Smooth muscle cell (in vitro differentiated cells): ENCODE results near the gene IL23R. TPM values are rescaled to one million over a fixed set of nuclear protein-coding genes. Genes with fewer than 3 reads are reported as not detected.

Source experiments
- DNase-seq: peaks from one replicate; lab custom pipeline; 2025; ENCODE audit not compliant: unreplicated experiment; lab: John Stamatoyannopoulos, UW
- H2AFZ ChIP-seq: fragments of 200-600 bp; sonication (generic); 2 replicates; pipeline ENCODE4 v1.6.0; 2016; ENCODE audit warnings: antibody characterized with exemption, low read depth, mild to moderate bottlenecking
- H3F3A ChIP-seq: fragments of 200-600 bp; sonication (generic); 2 replicates; pipeline ENCODE4 v1.6.0; 2017; ENCODE audit warnings: antibody characterized with exemption, low read depth
- H3K27ac ChIP-seq: fragments of 200-600 bp; sonication (generic); 2 replicates; pipeline ENCODE4 v1.5.1; 2016; ENCODE audit warnings: low read depth, mild to moderate bottlenecking
- H3K27me3 ChIP-seq: fragments of 200-600 bp; sonication (generic); 2 replicates; pipeline ENCODE4 v1.6.1; 2016; ENCODE audit warnings: low read depth, mild to moderate bottlenecking
- H3K36me3 ChIP-seq: fragments of 200-600 bp; sonication (generic); 2 replicates; pipeline ENCODE4 v1.5.1; 2016; ENCODE audit warnings: low read depth
- H3K4me1 ChIP-seq: fragments of 200-600 bp; sonication (generic); 2 replicates; pipeline ENCODE4 v1.5.1; 2016; ENCODE audit warnings: low read depth
- H3K4me2 ChIP-seq: fragments of 200-600 bp; sonication (generic); 2 replicates; pipeline ENCODE4 v1.6.0; 2016; ENCODE audit warnings: mild to moderate bottlenecking
- H3K4me3 ChIP-seq: fragments of 200-600 bp; sonication (generic); 2 replicates; pipeline ENCODE4 v1.5.1; 2016; ENCODE audit warnings: mild to moderate bottlenecking
- H3K79me2 ChIP-seq: fragments of 200-600 bp; sonication (generic); 2 replicates; pipeline ENCODE4 v1.6.0; 2016; ENCODE audit warnings: low read depth, mild to moderate bottlenecking
- H3K9ac ChIP-seq: fragments of 200-600 bp; sonication (generic); 2 replicates; pipeline ENCODE4 v1.6.0; 2016; ENCODE audit warnings: low read depth
- H3K9me3 ChIP-seq: fragments of 200-600 bp; sonication (generic); replicated peaks from 2 replicates; pipeline ENCODE4 v1.5.1; 2016; ENCODE audit warnings: low read depth
- H4K20me1 ChIP-seq: fragments of 200-600 bp; sonication (generic); 2 replicates; pipeline ENCODE4 v1.6.0; 2016; ENCODE audit warnings: low read depth
- WGBS: methylation state at CpG from one replicate; pipeline ENCODE4 v1.1.7; 2016; ENCODE audit warnings: low lambda C conversion rate; 5-methylcytosine and 5-hydroxymethylcytosine counted together
- polyA plus RNA-seq: library from polyadenylated mRNA; unstranded; fragments of >200 nt; fragmentation: Nextera tagmentation; extraction: Ambion mirVana; gene quantifications from 2 replicates; pipeline ENCODE4 v1.2.1, GENCODE V29; 2016
- total RNA-seq: library from RNA; depleted of rRNA; stranded (reverse); fragments of >200 nt; gene quantifications from 2 replicates; pipeline ENCODE4 v1.2.3, GENCODE V29; 2014
- TF ChIP-seq, protein P1 (sequence below): fragments of 200-600 bp; sonication (generic); IDR thresholded peaks from 2 replicates; pipeline ENCODE4 v1.5.1; 2017; ENCODE audit warnings: borderline replicate concordance, mild to moderate bottlenecking, antibody characterized with exemption; ENCODE audit not compliant: insufficient read depth, poor library complexity, severe bottlenecking

IL23R gene
- total and polyA plus RNA-seq, 2 experiments from 2014 or later, result not detected

DNA sequence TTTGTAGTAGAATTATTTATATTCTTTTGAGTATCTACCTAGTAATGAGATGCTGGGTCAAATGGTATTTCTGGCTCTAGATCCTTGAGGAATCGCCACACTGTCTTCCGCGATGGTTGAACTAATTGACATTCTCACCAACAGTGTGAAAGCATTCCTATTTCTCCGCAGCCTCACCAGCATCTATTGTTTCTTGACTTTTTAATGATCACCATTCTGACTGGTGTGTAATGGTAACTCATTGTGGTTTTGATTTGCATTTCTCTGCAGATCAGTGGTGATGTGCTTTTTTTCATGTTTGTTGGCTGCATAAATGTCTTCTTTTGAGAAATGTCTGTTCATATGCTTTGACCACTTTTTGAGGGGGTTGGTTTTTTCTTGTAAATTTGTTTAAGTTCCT is 15.3 kb upstream of the IL23R start:
- TF ChIP-seq, protein P1, sequence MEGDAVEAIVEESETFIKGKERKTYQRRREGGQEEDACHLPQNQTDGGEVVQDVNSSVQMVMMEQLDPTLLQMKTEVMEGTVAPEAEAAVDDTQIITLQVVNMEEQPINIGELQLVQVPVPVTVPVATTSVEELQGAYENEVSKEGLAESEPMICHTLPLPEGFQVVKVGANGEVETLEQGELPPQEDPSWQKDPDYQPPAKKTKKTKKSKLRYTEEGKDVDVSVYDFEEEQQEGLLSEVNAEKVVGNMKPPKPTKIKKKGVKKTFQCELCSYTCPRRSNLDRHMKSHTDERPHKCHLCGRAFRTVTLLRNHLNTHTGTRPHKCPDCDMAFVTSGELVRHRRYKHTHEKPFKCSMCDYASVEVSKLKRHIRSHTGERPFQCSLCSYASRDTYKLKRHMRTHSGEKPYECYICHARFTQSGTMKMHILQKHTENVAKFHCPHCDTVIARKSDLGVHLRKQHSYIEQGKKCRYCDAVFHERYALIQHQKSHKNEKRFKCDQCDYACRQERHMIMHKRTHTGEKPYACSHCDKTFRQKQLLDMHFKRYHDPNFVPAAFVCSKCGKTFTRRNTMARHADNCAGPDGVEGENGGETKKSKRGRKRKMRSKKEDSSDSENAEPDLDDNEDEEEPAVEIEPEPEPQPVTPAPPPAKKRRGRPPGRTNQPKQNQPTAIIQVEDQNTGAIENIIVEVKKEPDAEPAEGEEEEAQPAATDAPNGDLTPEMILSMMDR, result no peak
- Histone ChIP-seq H3K27ac (no peak overlapping the region), H4K20me1 (no peaks in the 10 kb centered on the region), H3K9ac (no peak overlapping the region), H3K4me3 (no peak overlapping the region), H3K4me1 (no peaks in the 10 kb centered on the region), H3F3A (no peaks in the 10 kb centered on the region), H3K4me2 (no peak overlapping the region), H2AFZ (no peak overlapping the region), H3K36me3 (no peaks in the 10 kb centered on the region), H3K9me3 (no peaks in the 10 kb centered on the region), H3K27me3 (peaks cover 5% of the 10 kb centered on the region), H3K79me2 (no peaks in the 10 kb centered on the region)
- DNase-seq, result no peak
- 85% methylated on average over 4 of the region's 4 CpGs for WGBS

DNA sequence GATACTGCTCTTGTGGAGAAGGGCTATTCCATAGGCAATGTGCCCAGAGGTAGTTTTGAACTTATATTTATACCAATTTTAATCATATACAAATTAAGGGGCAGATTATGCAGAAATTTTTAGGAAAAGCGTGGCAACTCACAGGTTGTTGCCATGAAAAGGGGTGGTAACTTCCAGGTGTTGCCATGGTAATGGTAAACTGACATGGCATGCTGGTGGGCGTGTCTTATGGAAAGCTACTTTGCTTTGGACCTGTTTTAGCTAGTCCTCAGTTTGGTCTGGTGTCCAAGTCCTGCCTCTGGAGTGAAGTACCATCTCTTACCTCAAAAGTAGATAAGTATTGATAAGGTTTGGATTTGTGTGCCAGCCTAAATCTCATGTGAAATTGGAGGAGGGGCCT is 7.9 kb upstream of the IL23R start:
- DNase-seq, result no peak
- 94% methylated on average over 2 of the region's 2 CpGs for WGBS
- H3K27me3 ChIP-seq, result no peaks in the 10 kb centered on the region
- no peaks in the 10 kb centered on the region for H3K9me3 ChIP-seq
- no peak overlapping the region for H3K27ac ChIP-seq
- no peaks in the 10 kb centered on the region for H3K4me1 ChIP-seq
- H3K79me2 ChIP-seq, result no peaks in the 10 kb centered on the region
- H3F3A ChIP-seq, result no peaks in the 10 kb centered on the region
- H2AFZ ChIP-seq, result no peak overlapping the region
- H3K4me3 ChIP-seq, result no peak overlapping the region
- H3K9ac ChIP-seq, result no peak overlapping the region
- TF ChIP-seq, protein P1, result no peak
- no peaks in the 10 kb centered on the region for H3K36me3 ChIP-seq
- no peaks in the 10 kb centered on the region for H4K20me1 ChIP-seq
- no peak overlapping the region for H3K4me2 ChIP-seq

DNA sequence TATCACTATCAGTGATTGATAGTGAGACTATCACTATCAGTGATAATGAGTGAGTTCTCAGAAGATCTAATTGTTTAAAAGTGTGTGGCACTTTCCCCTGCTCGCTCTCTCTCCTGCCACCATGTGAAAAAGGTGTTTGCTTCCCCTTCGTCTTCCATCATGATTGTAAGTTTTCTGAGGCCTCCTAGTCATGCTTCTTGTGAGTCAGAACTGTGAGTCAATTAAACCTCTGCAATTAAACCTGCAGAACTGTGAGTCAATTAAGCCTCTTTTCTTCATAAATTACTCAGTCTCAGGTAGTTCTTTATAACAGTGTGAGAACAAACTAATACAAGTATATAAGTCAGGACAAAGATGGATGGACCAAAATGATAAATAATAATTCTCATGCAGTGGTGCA is 7.0 kb upstream of the IL23R start:
- no peak overlapping the region for H3K27ac ChIP-seq
- no peak overlapping the region for H3K9ac ChIP-seq
- no peaks in the 10 kb centered on the region for H3K27me3 ChIP-seq
- TF ChIP-seq, protein P1, result no peak
- H3K9me3 ChIP-seq, result no peaks in the 10 kb centered on the region
- H3F3A ChIP-seq, result no peaks in the 10 kb centered on the region
- no peaks in the 10 kb centered on the region for H3K36me3 ChIP-seq
- H3K4me3 ChIP-seq, result no peak overlapping the region
- no peaks in the 10 kb centered on the region for H3K4me1 ChIP-seq
- no peak overlapping the region for H3K4me2 ChIP-seq
- WGBS, result 60% methylated on average over 2 of the region's 2 CpGs
- no peaks in the 10 kb centered on the region for H3K79me2 ChIP-seq
- no peak overlapping the region for H2AFZ ChIP-seq
- no peaks in the 10 kb centered on the region for H4K20me1 ChIP-seq
- no peak for DNase-seq

DNA sequence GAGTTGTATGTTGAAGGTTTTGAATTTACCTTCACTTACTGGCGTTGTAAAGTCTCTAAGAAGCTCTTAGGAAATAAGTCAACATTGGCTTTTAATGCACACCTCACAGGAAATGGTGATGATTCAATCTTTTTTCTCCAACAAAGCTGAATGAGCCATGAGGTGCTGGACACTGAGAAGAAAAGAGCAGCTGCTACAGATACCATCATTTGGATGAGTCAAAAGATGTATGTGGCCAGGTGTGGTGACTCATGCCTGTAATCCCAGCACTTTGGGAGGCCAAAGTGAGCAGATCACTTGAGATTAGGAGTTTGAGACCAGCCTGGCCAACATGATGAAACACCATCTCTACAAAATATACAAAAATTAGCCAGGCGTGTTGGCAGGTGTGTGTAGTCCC is 3.3 kb upstream of the IL23R start:
- Histone ChIP-seq H3K4me2 (no peak overlapping the region), H3K4me3 (no peak overlapping the region), H3K27ac (peak overlapping the region; percentile 38), H4K20me1 (no peaks in the 10 kb centered on the region), H3K36me3 (no peaks in the 10 kb centered on the region), H3K79me2 (no peaks in the 10 kb centered on the region), H3K27me3 (no peaks in the 10 kb centered on the region), H3K9ac (no peak overlapping the region), H3K4me1 (no peaks in the 10 kb centered on the region), H2AFZ (no peak overlapping the region), H3F3A (no peaks in the 10 kb centered on the region), H3K9me3 (no peaks in the 10 kb centered on the region)
- TF ChIP-seq, protein P1, result no peak
- WGBS, result 85% methylated on average over 2 of the region's 2 CpGs
- no peak for DNase-seq
